ENCODE data around the gene SORCS2.
A peak's percentile ranks its signal among the peaks of the same experiment; 100 is the strongest.
"Not testable (repeated sequence)": the region's sequence is repeated elsewhere in the genome, so short reads cannot be mapped to it uniquely, and the experiment has no call there.

The SORCS2 gene

DNA sequence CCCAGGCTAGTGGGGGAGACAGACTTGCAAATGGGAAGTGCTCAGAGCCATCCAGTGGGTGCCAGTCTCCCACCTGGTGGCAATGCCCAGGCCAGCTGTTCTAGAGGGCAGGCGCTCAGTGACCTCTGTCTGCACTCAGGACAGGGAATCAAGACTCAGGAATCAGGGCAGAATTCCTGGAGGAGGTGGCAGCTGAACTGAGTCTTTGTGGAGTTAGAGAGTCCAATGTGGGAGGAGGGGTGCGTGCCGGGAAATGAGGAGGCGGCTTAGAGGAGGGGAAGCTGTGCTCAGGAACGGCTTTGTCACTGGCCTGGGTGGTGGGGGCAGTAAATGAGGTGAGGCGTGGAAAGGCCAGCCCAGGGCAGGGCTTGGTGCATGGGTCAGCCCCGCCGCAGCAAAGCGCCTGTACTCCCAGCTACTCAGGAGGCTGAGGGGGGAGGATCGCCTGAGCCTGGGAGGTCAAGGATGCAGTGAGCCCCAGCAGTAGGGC lies 31.3 kb upstream of the SORCS2 start:
- no peak for DNase-seq

DNA sequence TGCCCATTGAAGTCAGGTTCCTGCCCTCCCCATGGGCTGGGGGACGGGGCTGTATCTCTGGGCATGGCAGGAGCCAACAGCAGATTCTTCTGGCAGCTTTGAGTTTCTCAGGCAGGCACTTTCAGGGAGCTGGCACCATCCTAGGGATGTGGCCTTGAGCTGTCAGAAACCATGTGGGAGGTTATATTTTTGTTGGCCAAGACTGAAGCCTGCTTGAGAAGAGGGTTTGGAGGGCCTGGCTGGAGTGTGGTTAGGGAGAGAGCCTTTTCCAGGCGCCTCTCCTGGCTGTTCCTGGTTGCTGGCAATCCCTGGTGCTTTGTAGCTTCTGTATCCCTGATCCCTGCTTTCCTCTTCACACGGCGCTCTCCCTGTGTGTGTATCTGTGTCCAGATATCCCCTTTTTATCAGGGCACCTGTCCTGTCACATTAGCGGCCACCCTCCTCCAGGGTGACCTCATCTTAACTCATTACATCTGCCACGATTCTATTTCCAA lies 30.6 kb upstream of the SORCS2 start:
- no peak for DNase-seq

DNA sequence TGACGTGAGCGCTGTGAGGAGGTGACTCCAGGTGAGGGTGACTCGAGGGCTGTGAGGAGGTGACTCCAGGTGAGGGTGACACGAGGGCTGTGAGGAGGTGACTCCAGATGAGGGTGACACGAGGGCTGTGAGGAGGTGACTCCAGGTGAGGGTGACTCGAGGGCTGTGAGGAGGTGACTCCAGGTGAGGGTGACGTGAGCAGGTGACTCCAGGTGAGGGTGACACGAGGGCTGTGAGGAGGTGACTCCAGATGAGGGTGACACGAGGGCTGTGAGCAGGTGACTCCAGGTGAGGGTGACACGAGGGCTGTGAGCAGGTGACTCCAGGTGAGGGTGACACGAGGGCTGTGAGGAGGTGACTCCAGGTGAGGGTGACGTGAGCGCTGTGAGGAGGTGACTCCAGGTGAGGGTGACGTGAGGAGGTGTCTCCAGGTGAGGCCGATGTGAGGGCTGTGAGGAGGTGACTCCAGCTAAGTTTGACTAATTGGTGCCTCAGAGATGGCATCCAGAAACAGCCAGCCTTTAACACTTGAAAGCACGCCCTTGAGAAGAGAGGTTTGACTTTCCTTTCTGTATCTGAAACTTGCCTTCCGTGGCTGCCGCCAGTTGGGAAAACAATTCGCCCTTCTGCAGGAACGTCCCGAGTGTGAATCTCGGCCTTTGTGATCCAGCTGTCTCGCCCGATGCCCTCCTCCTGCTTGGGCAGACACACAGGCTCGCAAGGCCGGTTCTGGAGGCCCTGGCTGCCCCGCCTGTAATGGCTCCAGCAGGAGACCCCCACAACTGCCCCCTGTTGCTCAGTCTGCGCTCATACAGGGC lies 27.1 kb upstream of the SORCS2 start:
- not testable (repeated sequence) for DNase-seq

DNA sequence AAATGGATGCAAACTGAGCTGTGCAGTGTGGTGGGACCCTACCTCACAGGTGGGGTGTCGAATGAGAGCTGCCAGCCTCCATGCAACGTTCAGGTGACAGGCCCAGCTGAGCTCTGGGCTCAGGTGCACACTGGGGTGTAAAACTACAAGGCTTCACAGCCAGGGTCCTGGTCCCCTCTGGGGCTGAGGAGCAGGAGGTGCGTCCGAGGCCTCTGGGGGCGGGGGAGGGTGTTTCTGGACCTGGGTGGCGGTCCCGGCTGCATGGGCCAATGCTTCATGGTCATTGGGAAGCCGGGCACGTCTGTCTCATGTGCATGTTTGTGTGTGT lies 26.5 kb upstream of the SORCS2 start:
- DNase-seq, result no peak

DNA sequence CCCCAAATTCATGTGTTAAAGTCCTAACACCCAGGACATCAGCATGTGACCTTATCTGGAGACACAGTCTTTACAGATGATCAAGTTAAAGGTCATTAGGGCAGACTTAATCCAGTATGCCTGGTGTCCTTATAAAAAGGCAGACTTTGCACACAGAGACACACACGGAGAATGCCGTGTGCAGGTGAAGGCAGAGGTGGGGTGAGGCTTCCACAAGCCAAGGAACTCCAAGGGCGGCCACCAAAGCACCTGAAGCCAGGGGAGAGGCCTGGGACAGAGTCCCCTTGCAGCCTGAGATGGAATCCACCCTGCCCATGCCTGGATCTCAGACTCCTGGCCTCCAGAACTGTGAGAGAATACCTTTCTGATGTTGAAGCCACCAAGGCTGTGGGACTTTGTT lies 26.1 kb upstream of the SORCS2 start:
- no peak for DNase-seq

DNA sequence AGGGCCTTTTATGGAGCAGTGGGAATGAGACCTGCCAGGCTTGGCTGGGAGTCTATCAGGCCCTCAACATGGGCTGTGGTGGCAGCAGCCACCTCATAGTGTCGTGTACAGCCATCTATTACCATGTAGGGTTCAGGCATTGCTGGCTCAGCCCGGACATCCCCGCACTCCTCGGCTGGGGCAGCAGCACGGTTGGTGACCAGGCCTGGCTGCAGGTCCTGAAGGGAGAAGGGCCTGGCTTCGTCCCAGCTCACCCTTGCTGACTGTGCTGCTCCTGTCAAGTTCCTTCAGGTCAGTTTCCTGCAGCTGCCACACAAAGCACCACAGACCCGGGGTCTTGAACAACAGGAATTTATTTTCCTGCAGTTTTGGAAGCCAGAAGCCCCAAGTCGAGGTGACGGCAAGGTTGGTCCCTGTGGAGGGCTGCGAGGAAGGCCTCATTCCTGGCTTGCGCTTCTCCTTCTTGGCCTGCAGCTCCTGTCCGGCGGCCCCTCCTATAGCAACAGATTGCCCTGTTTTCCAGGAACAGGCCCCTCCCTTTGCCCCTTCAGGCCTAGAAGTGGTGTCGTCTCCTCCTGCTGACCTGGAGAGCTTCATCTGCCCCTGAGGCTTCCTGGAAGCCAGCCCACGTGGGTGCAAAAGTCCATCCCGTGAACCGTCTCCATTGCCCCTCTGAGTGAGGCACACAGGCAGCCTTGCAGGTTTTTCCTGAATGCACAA lies 25.2 kb upstream of the SORCS2 start:
- no peak for DNase-seq

DNA sequence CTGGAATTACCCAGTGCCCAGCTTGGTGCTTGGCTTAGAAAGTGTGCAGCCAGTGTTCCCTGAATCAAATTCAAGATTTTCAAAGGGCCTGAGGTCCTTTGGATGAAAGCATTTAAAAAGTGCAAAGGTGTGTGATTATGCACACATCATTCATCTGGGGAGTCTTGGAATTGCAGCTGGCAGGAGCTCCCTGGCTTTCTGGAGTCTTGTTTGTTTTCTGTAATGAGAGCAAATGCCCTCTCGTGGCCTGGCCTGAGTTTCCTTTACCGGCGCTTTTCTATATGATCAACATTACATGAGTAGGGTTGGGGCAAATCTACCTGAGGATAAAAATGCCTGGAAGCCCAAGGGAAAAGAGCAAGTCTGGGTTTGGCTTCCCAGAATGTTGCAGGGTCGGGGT lies 24.6 kb upstream of the SORCS2 start:
- DNase-seq, result no peak

DNA sequence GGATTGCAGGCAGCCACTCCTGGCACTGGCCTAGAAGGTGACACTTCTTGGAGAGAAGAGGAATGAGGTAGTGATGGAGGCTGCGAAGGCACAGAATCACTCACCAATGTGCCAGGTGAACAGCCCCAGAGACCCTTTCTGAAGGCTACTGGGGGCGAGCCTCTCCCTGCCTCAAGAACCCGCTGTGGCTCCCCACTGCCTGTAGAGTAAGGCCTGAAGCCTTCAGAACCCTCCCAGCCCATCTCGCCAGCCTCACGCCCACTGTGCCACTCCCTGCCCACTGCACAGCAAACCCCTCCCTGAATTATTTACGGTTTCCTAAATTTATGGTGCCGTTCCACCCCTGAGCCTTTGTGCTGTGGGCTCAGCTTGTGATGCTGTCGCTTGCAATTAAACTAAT lies 24.2 kb upstream of the SORCS2 start:
- DNase-seq, result no peak

DNA sequence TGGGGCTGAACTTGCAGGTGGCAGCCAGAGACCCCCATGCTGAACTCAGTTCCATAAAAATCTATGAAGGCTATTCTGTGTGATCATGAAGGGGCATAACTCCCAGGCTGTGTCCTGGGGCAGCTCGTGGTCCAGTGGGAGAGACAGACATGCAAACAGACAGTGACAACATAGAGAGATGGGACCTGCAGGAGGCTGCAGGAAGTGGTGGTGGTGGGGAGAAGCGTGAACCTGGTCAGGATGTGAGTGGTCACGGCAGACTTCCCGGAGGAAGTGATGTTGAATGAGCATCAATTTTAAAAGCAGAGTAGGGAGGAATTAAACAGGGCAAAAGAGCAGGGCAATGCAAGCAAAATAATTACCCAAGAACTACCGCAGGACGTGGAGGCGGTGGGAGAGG lies 23.2 kb upstream of the SORCS2 start:
- DNase-seq, result no peak

DNA sequence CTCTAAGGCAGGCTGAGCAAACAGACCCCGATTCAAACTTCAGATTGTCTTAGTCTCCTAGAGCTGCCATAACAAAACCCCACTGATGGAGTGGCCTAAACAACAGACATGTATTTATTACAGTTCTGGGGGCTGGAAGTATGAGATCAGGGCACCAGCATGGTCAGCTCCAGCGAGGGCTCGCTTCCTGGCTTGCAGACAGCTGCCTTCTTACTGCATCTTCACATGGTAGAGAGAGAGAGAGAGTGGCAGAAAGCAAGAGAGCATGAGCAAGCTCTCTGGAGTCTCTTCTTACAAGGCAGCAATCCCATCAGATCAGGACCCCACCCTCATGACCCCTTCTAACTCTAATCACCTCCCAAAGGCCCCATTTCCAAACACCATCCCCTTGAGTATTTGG lies 22.3 kb upstream of the SORCS2 start:
- no peak for DNase-seq

DNA sequence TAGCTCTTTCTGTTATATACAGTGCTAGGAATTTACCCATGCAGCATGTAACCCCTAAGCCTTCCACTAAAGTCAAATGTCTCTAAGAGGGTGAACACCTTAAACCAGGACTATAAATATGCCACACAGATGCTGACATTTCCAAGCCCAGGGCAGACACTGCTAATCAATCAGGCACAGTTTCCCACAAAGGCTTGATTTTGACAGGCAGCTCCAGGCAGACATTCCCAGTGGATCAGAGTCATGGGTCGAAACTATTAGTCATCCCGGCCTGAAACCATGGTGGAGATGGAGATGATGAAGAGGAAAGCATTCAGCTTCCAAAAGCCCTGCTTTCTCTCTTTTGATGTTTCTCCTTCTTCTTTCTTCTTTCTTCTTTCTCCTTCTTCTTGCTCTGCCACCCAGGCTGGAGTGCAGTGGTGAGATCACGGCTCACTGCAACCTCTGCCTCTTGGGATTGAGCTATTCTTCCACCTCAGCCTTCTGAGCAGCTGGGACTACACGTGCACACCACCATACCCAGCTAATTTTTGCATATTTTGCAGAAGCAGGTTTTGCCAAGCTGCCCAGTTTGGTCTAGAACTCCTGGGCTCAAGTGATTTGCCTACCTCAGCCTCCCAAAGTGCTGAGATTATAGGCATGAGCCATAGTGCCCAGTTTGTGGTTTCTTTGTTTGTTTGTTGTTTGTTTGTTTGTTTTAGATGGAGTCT lies 21.0 kb upstream of the SORCS2 start:
- DNase-seq, result no peak

DNA sequence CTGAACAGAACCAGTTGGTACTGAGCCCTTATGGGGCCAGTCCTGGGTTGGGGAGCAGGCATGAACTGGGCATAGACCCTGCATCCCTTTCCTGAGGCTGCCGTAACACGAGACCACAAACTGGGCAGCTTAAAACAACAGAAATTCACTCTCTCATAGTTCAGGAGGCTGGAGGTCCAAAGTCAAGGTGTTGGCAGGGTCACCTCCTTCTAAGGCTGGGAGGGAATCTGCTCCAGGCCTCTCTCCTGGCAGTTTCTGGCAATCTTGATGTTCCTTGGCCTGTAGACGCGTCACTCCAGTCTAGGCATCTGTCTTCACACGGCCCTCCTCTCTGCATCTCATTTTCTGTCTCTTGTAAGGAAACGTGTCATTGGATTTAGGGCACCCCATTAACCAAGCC lies 19.8 kb upstream of the SORCS2 start:
- DNase-seq, result no peak

DNA sequence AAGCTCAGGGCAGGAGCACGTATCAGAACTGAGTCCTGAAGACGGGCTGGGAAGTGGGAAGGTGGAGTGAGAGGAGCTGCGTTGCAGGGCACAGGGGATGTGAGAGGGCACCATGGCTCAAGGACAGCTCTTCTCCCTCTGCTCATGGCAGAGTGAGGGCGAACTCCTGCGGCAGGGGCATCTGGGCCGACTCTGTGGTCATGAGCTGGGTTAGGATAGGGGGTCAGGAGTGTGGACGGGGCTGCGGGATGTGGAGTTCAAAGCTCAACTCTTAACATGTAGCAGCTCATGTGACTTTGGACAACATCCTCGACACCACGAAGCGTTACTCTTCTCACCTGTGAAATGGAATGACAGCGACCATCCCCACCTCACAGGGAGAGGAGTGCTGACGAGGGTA lies 19.4 kb upstream of the SORCS2 start:
- DNase-seq, result no peak

DNA sequence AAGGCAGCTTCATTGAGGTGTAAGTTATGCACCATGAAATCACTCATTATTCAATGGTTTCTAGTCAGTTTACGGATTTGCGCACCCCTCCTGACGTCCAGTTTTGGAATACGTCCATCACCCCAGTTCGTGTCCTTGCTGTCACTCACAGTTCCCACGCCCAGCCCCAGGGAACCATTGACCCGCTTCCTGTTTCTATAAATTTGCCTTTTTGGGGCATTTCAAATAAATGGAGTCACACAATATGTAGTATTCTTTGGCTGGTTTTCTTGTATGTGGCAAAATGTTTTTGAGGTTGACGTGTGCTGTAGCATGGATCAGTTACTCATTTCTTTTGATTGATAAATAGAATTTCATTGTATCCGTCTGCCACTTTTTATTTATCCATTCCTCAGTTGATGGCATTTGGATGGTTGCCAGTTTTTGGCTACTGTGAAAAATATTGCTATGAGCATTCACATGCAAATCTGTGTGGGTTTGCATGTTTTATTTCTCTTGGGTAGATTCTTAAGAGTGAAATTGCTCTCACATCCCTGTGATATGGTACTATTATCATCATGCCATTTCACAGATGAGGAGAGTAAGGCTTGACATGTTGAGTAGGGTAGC lies 18.4 kb upstream of the SORCS2 start:
- no peak for DNase-seq

DNA sequence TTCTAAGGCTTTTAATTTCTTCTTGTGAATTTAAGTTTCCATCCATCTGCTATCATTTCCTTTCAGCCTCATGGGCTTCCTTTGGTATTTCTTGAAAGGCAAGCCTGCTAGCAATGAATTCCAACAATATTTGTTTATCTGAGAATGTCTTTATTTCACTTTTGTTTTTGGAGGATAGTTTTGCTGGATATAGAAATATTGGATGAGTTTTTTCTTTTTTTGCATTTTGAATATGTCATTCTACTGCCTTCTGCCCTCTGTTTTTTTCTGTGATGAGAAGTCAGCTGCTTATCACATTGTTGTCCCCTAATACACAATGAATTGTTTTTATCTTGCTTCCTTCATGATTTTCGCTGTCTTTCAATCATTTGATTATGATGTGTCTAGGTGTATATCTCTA lies 13.2 kb upstream of the SORCS2 start:
- DNase-seq, result no peak

DNA sequence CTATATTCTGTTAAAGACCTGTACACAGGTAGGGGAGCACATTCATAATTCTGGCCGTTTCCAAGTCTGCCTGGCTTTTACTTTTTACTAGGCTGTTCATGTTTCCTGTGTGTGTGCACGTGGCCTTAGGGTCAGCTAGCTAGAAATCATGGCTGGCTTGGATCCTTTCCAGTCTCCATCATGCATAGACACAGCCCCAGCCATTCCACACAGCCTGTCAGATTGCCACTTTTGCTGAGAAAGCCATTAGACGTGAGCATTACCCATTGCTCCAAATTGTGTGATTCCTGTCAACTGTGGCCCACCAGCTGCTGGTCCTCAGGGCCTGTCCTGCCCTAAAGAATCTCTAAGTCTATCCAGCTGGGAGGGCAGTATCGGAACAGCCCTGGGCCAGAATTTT lies 11.4 kb upstream of the SORCS2 start:
- DNase-seq, result no peak

DNA sequence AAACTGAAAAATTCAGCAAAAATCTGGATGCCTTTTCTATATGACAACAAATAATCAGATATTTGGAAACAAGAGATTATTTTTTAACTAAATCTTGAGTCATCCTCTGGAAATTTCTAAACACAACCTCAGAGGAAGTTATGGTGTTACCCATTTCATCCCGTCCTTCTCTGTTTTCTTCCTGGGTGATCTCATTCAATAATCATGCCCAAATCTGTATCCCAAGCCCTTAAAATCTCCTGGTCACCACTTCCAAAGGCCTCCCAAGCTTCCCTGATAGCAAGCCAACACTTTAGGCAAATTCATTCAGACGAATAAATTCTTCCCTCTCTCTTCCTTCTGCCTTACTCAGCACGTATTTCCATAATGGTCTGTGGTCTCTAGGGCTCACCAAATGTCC lies 9.7 kb upstream of the SORCS2 start:
- DNase-seq, result no peak

DNA sequence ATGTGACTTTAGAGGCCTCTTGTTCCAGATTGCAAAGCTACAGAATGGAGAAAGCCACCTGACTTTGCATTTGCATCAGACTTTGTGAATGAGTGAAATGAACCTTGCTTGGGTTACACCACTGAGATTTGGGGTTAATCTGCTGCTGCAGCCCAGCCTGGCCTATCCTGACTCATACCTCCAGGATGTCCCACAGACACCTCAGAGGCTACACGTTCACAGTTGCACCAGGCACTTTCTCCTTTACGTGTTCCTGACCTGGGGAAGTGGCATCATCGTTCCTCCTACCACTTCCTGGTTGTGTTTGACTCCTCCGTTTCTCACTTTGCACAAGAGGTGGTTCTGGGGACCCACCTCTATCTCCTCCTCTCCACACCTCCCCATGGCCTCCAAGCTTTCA lies 9.2 kb upstream of the SORCS2 start:
- DNase-seq, result peak in 1 of 2 donors; percentile 21

DNA sequence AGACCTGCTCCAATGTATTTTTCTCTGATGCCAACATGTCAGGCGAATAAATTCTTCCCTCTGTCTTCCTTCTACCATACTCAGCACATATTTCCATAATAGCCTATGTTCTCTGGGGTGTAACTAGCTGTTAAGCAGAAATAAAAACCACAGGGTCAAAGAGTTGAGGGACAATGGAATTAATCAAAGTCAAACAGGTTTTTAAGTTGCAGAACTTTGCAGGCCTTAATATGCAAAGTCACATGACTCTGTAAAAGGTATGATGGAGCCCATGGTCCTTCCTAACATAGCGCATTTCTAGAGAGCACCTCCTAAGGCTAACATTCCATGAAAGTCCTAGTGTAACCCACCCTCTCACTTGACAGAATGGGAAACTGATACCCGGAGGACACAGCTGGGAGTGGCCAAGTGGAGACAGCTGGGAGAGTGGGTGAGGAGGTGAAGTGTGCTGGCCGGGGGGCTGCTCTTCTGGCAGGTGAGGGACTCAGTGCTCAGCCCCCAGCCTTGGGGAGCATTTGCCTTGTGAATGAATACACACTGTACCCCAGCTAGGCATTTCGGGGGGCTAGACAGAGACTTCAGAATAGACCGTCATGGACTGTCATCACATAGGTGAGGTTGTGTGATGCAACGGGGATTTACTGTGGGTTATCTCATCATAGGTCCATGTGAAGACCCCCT lies 8.4 kb upstream of the SORCS2 start:
- DNase-seq, result no peak

DNA sequence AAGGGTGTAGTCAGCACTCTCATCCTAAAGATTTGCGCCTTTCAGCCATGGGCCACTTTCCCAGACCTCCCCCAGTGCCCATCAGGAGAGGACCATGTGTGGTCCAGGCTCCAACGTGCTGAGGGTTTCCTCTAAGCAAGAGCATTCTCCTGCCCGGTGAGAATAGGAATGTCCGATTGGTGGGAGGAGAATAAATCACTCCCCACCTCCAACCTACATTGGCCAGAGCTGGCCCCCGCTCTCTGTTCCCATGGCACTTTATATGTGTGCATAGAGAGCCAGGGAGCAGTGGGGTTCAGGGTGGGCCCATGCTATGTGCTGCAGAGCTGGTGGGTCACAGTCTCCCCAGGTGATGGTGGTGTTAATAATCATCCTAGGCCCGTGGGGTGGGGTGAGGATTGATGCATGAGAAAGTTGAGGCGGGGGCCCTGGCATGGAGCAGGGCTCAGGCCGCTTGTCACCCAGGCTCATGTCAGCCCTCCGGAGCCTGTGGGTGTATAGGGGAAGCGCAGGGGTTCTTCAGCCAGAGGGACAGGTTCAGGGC lies 6.8 kb upstream of the SORCS2 start:
- DNase-seq, result no peak

DNA sequence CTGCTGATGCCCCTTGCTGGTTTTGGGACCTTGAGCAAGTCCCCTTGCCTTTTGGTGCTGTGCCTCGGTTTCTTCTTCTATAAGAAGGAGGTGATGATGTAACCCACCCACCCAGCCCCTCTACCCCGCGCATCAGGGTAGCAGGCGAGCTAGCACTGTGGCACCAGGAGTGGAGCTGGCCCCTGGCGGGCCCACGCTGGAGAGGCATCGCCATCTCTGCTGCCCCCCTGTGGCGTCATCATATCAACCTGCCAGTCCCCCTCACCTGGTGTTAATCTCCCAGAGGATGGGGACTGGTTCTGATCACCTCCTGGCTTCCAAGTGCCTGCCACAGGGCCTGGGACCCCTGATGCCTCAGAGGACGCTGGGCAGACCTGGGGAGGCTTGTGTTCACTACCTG lies 6.3 kb upstream of the SORCS2 start:
- peak in 1 of 2 donors; percentile 39 for DNase-seq

DNA sequence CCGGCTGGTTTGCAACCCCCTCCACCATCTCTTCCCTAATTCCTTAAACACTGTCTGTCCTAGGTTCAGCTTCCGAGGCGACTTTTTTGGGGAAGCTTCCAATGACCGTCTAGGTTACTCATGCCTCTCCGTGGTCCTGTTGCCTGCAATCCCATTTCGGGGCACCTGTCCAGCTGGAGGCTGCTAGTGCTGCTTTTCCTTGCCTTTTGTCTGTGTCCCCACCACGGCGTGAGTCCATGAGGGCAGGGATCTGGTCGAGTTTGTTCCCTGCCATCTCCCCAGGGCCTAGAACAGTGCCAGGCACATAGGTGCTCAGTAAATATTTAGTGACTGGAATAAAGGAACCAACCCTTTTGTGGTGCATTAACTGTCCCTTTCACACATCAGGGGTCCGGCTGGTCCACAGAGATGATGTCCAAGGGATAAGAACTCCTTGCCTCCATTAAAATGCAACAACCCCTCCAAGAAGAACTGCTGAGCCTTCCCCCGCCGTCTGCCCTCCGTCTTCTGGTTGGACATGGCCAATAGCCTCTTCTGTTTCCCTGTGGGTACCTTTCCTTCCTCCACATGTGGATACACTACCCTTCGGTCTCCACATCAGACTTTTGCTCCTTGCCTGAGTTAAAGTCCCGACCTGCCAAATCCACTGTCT lies 5.7 kb upstream of the SORCS2 start:
- no peak for DNase-seq
